ENCODE results near the gene RNF135.
"Not testable (repeated sequence)": the region's sequence is repeated elsewhere in the genome, so short reads cannot be mapped to it uniquely, and the experiment has no call there.

The RNF135 gene

DNA sequence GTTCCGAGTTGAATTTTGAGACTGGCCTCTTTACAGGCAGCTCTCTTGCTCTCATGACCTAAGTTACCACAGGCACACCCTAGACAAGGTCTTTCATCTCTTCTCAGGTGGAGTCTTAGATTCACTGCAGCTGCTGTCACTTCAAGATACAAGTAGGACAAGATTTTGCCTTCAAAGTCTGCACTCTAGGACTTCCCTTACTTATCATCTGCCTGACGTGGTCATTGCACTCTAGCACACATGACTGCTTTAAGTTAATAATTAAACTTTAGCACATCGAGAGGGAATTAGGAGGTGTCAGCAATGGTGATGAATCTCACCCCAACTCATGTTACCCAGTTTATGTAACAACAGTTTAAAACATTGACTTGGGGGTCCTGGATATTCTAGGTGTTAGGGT, 25.6 kb downstream of the RNF135 start:
- DNase-seq = no peak
- intact Hi-C loops (cut with DNase I) = no loop called here

DNA sequence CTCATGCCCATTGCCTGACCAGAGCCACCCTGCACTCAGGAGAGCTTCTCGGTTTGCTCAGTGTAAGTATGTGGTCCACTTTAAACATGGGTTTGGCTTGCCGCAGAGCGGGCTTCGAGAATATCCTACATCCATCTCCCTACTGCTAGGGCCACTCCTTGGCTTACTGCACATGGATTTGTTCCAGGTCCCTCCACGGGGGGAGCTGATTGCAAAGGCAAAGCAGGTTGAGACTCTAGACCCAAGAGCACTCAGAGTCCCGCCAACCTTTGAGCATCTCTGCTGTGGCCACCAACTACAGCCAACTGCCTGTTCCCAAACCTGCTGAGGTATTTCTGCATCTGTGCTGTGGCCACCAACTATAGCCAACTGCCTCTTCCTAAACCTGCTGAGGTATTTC, 26.4 kb downstream of the RNF135 start:
- no peak for DNase-seq
- intact Hi-C loops (cut with DNase I) = no loop called here

DNA sequence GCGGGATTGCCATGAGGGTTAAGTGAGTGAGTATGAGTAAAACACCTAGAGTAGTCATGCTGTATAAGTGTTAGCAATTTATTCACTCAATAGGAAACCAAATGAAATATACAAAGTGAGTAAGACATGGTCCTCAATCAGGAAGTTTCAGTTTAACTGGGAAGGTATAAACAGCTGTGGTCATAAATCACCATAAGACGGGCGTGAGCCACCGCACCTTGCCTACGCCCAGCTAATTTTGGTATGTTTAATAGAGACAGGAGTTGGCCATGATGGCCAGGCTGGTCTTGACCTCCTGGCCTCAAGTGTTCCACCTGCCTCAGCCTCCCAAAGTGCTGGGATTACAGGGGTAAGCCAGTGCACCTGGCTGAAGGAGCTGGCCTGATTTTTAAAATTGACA, 27.0 kb downstream of the RNF135 start:
- intact Hi-C loops (cut with DNase I) = no loop called here

GRCh38 chr17:31002047-31002446, 31.2 kb downstream of the RNF135 start:
- no peak for DNase-seq
- intact Hi-C loops (cut with DNase I) = no loop called here

More for the DNA sequence above, 27.0 kb downstream of the RNF135 start:
- DNase-seq = no peak

DNA sequence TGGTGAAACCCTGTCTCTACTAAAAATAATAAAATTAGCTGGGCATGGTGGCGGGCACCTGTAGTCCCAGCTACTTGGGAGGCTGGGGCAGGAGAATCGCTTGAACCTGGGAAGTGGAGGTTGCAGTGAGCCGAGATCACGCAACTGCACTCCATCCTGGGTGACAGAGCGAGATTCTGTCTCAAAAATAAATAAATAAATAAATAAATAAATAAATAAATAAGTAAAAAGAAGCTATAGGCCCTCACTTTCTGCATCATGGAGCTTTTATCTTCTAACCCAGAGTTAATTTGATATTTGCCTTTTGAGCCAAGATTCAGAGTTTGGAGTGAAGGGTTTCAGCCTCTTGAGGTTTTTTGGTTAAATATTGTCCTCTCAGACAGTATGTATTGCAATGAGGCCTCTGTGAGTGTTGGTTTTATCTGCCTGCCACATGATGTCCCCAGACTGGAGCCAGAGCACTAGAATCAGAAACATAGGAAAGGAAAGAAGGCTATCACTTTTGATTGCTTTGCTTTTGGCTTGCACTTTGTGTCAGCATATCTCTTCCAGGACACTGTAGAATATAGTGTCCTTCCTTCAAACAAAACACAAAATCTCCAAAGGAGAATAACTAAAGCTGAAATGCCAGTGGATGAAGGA, 32.5 kb downstream of the RNF135 start:
- intact Hi-C loops (cut with DNase I) = no loop called here
- no peak for DNase-seq

- DNase-seq = no peak
- intact Hi-C loops (cut with DNase I) = no loop called here
Observed at GRCh38 chr17:31004160-31004559, 33.3 kb downstream of the RNF135 start.

- no peak for DNase-seq
- intact Hi-C loops (cut with DNase I) = no loop called here
Observed at GRCh38 chr17:31007695-31008373, 37.0 kb downstream of the RNF135 start.

- DNase-seq = peak; percentile 36 to 91 (median 50)
- intact Hi-C loops (cut with DNase I) = no loop called here
Observed at GRCh38 chr17:31008374-31009041, 37.7 kb downstream of the RNF135 start.

- intact Hi-C loops (cut with DNase I) = not testable (repeated sequence)
- DNase-seq = peak in 4 of 10 donors; percentile 9 to 20 (median 12)
Observed at GRCh38 chr17:31009042-31009702, 38.3 kb downstream of the RNF135 start.

GRCh38 chr17:31010014-31010413, 39.2 kb downstream of the RNF135 start:
- not testable (repeated sequence) for DNase-seq
- intact Hi-C loops (cut with DNase I) = loop anchor here (5.0 to 10.0 kb wide), 3 partner anchors 85 to 362 kb away; partner anchors contain the start of gene NF1

DNA sequence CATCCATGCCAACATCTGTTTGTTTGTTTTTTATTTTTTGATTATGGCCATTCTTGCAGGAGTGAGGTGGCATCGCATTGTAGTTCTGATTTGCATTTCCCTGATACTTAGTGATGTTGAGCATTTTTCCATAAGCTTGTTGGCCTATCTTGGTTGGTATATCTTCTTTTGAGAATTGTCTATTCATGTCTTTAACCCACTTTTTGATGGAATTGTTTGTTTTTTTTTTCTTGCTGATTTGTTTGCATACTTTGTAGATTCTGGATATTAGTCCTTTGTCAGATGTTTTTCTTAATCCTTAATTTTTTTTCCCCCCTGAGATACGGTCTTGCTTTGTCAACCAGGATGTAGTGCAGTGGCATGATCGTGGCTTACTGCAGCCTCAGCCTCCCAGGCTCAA, 43.0 kb downstream of the RNF135 start:
- intact Hi-C loops (cut with DNase I) = loop anchor here (5.0 to 10.0 kb wide), 3 partner anchors 81 to 358 kb away; partner anchors contain the start of gene NF1
- no peak for DNase-seq

DNA sequence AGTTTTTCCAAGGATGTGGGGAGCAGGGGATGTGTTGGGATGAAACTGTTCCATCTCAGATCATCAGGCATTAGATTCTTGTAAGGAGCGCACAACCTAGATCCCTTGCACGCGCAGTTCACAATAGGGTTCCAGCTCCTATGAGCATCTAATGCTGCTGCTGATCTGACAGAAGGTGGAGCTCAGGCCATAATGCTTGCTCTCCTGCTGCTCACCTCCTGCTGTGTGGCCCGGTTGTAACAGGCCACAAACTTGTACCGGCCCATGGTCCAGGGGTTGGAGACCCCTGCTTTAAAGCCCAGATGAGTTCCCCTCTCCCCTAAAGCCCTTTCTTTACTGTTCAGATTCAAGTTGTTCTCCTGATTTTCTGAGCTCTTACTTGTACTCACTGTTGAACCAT, 44.8 kb downstream of the RNF135 start:
- intact Hi-C loops (cut with DNase I) = loop anchor here (10.0 kb wide), 1 partner anchor 79 kb away; the partner anchor contains the start of gene NF1
- DNase-seq = no peak

GRCh38 chr17:31019004-31019403, 48.2 kb downstream of the RNF135 start:
- no peak for DNase-seq
- intact Hi-C loops (cut with DNase I) = loop anchor here (10.0 kb wide), 1 partner anchor 76 kb away; the partner anchor contains the start of gene NF1

DNA sequence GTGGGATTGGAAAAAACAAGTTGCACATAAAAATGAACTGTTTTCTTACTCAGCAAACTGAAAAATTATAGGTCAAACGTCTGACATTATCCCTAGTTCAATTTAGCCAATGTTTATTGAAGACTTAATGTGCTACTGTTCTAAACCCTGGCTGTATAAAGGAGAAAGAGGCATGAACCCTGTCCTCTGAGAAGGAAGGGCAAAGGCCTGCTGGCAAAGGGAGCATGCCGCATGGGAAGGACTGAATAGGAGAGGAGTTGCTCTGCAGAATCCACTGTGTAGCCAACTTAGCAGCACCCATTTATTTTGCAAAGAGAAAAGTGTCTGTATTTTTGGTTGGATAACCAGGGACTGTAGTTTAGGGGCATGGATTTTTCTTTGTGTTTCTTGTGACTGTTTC, 52.3 kb downstream of the RNF135 start:
- DNase-seq; intact Hi-C loops (cut with DNase I): not testable (repeated sequence)

DNA sequence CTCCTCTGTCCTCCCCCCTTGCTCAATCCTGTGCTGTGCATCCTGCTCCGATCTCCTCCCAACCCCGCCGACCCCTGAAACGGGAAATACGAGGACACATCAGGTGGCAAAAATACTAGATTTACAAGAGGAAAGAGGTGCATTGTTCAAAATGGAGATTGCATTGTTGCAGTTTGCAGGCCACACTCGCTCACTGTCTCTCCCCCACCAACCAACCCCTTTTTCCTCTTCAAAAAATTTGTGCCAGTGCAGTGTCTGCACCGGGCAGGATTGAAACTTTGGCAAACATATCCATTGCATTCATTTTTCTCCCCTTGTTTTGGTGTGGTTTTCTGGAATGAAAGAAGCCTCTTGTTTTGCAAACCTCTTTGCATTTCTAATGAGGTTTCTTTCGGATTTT, 61.0 kb downstream of the RNF135 start:
- DNase-seq = no peak
- intact Hi-C loops (cut with DNase I) = no loop called here

DNA sequence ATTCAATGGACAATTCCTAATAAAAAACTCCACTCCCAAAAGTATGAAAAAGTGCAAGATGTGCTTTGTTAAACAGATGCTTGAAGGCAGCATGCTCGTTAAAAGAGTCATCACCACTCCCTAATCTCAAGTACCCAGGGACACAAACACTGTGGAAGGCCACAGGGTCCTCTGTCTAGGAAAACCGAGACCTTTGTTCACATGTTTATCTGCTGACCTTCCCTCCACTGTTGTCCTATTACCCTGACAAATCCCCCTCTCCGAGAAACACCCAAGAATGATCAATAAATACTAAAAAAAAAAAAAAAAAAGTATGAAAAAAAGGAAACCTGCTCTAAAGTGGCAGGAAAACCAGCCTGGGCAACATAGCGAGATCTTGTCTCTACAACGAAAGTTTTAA, 64.8 kb downstream of the RNF135 start:
- DNase-seq; intact Hi-C loops (cut with DNase I): not testable (repeated sequence)

DNA sequence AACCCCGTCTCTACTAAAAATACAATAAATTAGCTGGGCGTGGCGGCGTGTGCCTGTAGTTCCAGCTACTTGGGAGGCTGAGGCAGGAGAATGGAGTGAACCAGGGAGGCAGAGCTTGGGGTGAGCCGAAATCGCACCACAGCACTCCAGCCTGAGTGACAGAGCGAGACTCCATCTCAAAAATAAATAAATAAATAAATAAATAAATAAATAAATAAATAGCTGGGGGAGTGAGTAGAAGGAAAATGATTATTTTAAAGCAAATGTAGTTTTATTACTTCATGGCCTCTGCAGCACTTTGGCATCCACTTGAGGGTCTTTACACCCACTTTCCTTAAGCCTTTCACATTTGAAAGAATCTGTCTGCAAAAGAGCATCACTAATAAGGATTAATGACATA, 70.0 kb downstream of the RNF135 start:
- DNase-seq; intact Hi-C loops (cut with DNase I): not testable (repeated sequence)

GRCh38 chr17:31042378-31042777, 71.5 kb downstream of the RNF135 start:
- intact Hi-C loops (cut with DNase I) = not testable (repeated sequence)

DNA sequence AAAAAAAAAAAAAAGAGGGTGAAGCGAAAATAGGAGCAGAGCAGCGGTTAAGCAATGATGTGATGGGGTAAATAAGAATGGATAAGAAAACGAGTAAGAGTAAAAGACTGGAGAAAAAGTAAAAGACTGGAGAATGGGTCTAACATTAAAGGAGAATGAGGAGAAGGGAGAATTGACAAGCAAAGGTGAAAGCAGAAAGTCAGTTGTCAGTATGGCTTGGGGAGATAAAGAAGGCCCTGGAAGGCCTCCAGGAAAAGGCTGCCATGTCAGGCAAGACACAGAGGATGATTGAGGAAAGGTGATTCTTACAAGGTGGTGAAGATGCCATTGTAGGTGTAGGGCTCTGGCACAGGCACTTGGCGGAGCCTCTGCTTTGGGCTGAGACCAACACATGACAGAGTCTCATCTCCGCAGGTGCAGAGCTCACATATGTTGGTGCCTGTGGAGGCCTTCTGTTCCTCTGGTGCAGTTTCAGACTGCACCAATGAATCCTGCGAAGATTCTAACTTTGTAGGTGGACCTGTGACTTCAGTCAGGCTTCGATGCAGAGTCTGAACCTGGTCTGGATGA, 76.1 kb downstream of the RNF135 start:
- DNase-seq; intact Hi-C loops (cut with DNase I): not testable (repeated sequence)

More at GRCh38 chr17:31042378-31042777, 71.5 kb downstream of the RNF135 start:
- DNase-seq = not testable (repeated sequence)

DNA sequence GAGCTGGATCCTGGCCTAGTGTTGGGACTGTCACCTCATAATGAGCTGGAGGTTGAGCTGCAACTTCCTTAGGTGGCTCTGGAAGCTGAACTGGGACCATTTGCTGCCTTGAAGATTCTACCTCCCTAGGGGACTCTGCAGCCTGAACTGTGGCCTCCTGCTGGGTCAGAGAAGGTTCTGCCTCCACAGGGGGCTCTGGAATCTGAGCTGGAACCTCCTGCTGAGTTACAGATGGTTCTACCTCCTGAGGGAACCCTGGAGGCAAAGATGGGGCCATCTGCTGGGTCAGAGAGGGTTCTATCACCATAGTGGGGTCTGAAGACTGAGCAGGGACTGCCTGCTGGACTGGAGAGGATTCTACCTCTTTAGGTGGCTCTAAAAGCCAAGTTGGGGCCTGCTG, 77.3 kb downstream of the RNF135 start:
- intact Hi-C loops (cut with DNase I) = no loop called here
- no peak for DNase-seq

Measured in posterior cingulate gyrus (tissue), 11 donors.